ENCODE results near the gene OTOG.

OTOG gene

DNA sequence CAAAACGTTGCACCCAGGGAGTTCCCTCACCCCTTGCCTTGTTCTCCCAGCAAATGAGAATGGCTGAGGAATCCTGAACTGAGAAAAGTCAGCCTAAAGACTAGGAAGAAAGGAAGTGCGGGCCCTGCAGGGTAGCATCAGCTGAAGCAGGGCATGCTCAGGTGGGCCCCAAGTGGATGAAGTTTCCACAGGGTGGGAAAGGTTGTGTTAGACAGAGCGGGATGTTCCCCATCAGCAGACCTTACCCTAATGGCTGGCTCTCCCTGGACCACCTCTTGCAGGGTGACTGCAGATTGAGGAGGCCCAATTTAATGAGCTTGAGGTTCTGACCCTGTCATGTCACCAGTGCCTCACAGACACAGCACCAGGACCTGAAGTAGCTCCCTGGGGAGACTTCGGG, 90.8 kb downstream of the OTOG start:
- no peak for DNase-seq

DNA sequence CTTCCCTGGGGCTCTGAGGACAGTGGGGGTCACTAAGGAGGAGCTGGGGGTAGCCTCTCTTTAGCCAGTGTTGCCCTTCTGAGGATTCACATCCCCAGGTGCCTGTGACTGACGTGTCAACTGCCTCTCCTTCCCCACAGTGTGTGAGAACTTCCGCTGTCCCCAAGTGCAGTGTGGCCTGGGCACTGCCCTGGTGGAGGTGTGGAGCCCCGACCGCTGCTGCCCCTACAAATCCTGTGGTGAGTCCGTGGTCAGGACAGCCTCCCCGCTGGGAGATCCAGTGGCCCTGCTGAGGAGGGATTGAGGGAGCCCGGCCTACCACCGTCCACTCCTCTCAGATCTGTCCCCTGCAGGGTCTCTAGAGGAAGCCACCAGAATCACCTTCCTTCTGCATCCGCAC, 91.3 kb downstream of the OTOG start:
- DNase-seq, result no peak

DNA sequence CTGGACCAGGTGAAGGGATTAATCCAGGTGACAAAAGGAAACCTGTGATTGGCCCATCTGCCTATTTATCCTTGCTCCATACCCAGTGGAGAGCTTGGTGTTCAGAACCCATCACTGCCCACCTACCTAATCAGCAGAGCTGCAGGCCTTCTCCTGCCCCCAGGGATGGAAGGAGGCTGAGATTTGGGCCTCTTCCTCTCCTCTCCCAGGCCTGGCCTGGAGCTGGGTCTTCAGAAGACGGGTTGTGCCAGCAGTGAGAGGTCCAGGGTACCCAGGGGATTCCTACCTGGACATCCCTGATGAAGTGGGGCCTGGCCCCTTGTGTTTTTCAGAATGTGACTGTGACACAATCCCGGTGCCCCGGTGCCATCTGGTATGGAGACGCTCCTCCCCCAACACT, 92.0 kb downstream of the OTOG start:
- no peak for DNase-seq

GRCh38 chr11:17639781-17640180, 92.7 kb downstream of the OTOG start:
- no peak for DNase-seq

DNA sequence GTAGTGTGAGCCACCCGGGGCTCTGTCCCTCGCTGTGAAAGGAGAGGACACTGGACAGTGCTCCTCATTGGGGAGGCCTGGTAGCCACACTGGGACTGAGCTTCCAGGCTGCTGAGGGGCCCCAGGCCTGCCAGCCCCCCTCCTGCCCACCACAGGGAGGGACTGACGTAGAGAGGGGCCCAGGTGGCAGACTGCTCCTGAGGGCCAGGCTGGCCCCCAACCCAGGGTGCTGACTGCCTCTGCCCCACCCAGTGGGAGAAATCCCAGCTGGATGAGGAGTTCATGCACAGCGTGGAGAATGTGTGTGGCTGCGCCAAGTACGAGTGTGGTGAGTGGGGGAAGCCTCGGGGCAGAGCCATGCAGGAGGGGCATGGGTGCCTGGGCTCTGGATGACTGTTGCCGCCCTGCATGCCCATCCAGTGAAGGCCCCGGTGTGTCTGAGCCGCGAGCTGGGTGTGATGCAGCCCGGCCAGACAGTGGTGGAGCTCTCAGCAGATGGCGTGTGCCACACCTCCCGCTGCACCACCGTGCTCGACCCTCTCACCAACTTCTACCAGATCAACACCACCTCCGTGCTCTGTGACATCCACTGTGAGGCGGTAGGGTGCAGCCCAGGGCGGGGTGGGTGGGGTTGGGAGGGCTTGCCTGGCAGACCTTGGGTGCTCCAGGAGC, 93.6 kb downstream of the OTOG start:
- DNase-seq, result no peak

DNA sequence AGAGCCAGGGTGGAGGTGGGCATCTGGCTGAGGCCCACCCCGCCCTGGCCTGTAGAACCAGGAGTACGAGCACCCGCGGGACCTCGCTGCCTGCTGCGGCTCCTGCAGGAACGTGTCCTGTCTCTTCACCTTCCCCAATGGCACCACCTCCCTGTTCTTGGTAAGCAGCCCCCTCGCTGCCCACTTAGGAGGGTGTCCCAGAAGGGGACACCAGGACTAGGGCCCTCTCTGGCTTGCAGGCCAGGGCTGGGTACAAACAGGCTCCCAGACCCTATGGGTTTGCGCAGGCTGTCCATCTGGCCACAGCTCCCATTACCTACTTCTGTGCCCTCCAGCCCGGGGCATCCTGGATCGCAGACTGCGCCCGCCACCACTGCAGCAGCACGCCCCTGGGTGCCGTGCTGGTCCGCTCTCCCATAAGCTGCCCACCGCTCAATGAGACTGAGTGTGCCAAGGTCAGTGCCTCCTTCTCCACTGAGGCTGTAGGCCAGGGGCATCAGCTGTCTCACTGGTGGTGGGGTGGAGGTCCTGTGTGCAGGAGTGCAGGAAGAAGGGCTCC, 94.8 kb downstream of the OTOG start:
- DNase-seq, result no peak

- no peak for DNase-seq
These were observed 95.3 kb downstream of the OTOG start for GRCh38 chr11:17642370-17642769.

- DNase-seq, result no peak
These were observed 95.9 kb downstream of the OTOG start for GRCh38 chr11:17642980-17643379.

- no peak for DNase-seq
These were observed 96.7 kb downstream of the OTOG start for GRCh38 chr11:17643506-17644405.

DNA sequence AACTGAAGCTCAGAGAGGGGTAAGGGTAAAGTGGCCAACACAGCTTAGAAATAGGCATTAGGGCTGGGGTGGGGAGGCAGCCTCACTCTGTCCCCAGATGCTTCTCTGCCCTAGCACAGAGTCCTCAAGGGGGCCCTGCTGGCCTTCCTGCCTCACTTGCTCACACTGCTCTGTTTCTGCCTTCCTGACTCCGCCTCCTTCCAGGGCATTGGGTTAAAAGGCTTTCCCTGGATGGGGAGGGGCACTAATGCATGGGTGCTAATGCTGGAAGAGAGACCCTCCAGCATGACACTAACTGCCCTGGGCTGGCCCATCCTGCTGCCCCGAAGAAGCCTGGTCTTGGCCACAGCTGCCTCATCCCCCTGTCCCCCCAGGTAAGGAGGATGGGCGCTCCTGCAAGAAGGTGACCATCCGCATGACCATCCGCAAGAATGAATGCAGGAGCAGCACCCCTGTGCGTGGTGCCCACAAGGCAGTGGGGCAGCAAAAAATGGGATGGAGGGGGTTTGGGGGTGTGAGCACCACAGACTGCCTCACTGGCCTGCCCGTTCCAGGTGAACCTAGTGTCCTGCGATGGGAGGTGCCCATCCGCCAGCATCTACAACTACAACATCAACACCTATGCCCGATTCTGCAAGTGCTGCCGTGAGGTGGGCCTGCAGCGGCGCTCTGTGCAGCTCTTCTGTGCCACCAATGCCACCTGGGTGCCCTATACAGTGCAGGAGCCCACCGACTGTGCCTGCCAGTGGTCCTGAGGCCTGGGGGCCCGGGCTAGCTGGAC, 98.3 kb downstream of the OTOG start:
- no peak for DNase-seq

- DNase-seq, result no peak
These were observed 99.5 kb downstream of the OTOG start for GRCh38 chr11:17646451-17647145.

- DNase-seq, result no peak
These were observed 101.5 kb downstream of the OTOG start for GRCh38 chr11:17648528-17648927.

DNA sequence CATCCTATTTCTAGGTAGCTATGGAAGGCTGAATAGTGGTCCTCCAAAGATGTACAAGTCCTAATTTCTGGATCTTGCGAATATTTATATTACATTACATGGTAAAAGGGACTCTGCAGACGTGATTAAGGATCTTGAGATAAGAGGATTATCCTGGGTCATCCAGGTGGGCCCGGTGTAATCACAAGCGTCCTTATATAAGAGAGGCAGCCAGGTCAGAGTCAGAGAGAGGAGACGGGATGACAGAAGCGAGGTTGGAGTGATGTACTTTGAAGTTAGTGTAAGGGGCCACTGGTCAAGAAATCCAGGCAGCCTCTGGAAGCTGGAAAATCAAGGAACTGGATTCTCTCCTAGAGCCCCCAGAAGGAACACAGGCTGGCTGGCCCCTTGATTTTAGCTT, 102.2 kb downstream of the OTOG start:
- DNase-seq, result no peak

DNA sequence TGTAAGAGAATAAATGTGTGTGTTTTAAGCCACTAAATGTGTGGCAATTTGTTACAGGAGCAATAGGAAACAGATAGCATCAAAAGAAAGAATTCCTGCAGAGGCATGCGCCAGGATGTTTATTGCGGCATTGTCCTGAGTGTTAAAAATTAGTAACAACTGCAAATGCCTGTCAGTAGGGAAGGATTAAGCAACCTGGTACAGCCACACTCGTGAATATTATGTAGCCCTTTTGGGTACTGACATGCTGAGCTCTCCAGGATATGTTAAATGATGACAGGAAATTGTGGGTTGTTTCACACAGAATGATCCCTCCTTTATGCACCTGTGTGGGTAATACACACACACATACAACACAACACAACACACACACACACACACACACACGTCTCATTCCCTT, 102.6 kb downstream of the OTOG start:
- no peak for DNase-seq

DNA sequence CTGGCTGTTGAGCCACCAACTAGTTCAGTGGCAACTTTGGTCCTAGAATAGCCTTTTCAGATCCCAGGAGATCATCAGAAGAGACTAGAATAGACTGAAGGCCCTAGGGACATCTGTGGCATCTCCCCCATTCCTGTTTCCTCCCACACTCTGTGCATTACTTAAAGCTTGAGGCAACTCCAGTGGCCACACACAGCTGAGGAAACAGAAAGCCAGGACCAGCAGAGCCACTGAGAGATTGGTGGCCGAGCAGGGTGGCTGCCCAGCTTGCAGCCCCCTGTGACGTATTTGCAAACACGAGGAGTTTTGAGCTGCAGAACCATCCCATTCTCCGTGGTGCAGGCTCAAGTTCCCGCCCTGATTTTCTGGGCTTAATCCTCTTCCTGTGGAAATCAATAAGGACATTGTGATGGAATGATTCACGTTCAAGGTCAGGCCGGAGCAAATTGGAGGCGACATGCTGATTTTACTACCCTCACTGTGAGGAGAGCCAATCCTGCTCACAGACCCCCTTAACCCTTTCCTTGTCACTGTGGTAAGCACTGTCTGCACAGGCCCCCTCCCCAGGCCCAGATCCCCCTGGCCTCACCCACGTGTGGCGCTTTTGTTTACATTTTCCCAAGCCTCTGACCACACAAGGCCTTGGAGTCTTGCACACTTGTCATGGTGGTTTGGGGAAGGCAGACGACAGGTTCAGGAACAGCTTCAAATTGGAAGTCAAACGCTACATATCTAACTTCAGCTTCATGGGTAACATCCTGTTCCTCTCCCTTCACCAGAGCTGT, 103.3 kb downstream of the OTOG start:
- no peak for DNase-seq

DNA sequence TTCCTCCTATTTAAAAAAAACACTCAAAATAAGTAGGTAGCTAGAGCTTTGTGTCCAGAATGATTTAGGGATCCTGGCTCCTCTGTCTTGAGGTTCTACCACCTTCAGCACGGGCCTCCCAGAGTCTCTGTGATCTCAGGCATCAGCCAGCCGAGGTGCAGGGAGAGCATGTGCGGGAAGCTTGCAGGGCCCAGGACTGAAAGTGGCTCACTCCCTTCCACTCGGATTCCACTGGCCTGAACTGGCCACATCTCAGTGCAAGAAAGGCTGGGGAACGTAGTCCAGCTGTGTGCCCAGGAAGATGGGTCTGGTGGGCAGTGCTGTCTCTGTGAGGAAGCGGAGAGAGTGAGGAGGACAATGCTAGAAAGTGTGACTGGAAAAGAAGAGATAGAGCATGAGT, 104.0 kb downstream of the OTOG start:
- no peak for DNase-seq

DNA sequence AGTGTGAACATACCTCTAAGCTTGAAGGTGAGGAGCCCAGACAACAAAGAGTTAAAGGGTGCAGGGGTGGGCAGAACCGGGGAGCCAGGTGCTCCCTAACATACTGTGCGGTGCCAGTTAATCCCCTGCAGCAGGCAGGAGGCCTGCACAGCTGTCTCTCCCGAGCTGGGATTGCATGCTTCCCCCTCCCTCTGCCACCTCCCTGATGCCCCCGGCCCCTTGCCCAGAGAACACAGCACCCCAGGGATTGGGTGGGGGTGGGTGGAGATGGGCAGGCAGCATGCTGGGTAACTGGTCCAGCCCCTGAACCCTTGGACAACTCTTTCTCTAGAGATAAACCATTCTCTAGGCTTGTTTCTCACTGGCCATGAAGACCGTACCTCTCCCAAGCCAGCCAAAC, 104.6 kb downstream of the OTOG start:
- no peak for DNase-seq

DNA sequence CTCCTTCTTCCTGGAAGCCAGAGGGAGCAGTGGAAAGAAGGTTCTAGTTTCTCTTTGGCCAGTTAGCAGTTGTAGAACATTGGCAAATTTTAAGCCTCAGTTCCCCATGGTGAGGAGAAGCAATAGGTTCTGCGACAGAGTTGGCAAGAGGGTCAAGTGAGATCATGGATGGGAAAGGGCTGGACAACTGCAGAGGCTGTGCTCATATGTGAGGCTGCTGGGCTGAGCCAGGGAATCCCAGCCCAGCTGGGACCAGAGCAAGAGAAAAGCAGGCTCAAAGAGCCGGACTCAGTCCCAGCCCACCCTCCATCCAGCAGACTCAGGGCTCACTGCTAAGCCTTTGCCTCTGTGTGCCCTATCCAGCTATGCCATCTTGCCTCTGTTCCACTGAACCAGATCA, 105.5 kb downstream of the OTOG start:
- no peak for DNase-seq

GRCh38 chr11:17653611-17654010, 106.6 kb downstream of the OTOG start:
- no peak for DNase-seq

DNA sequence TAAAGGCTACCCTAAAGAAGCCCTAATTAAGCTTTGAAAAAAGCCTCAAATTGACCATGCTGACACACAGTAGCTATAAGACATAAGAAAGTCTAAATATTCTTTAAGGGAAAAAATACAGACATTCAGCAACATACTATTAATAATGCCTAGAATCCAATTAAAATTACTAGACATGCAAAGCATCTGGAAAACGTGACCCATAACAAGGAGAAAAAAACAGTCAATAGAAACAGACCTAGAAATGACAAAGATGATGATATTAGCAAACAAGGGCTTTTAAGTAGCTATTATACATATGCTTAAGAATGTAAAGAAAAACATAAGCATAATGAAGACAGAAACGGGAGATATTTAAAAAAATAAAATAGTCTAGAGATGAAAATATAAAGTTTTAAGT, 108.6 kb downstream of the OTOG start:
- DNase-seq, result no peak

- DNase-seq, result no peak
These were observed 111.2 kb downstream of the OTOG start for GRCh38 chr11:17658211-17658610.

DNA sequence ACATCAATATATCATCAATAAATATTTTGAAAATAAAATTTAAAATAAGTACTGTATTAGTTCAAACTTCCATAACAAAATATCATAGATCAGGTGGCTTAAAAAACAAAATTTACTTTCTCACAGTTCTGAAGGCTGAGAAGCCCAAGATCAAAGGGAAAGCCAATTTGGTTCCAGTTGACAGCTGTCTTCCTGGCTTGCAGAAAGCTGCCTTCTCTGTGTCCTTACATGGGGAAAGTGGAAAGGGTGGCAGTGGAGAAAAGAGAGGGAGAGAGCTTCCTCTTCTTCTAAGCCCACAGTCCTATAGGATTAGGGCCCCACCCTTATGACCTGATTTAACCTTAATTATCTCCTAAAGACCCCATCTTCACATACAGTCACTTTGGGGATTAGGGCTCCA, 121.1 kb downstream of the OTOG start:
- DNase-seq, result no peak

Measured in NCI-H446 (cell line).